ENCODE measurements around the gene NABP1.

Gene NABP1

DNA sequence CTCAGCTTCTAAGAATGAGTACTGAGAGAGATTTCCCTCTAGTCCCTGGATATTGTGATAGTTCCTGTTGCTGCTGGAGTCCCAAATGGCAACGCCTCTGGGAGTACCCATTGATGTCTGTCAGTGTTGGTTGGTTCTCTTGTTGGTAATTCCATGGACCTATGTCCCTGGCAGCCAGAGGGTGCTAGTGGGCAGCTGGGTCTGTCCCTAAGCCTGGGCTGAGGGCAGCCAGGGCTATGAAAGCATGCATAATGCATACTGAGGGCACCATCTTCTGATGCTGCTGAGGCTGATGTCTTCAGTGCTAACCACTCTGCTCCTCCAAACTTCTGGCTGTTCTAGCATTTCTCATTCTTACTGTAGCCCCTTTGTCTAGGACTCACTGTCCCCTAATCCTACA, 35.9 kb downstream of the NABP1 start:
- DNase-seq: no peak

DNA sequence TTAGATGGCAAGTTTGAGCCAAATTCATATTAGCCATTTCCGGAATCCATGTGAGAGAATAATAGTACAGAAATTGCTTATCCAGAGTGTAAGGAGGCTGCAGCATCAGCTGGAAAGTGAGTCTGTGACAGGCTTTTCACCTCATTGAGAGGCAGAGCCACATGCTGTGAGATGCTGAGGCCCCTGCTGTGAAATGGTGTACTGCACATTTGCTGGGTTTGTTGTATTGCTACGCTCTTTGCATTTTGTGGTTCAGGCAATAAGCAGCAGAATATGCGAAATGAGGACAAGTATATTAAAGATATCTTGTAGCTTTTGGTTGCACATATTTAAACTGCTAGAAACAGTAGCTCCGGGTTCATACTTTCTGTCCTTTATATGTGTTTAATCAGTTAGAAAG, 37.0 kb downstream of the NABP1 start:
- peak in 1 of 2 experiments; percentile 14 for DNase-seq

- DNase-seq: no peak
Measured at GRCh38 chr2:191715471-191715870, 37.5 kb downstream of the NABP1 start.

DNA sequence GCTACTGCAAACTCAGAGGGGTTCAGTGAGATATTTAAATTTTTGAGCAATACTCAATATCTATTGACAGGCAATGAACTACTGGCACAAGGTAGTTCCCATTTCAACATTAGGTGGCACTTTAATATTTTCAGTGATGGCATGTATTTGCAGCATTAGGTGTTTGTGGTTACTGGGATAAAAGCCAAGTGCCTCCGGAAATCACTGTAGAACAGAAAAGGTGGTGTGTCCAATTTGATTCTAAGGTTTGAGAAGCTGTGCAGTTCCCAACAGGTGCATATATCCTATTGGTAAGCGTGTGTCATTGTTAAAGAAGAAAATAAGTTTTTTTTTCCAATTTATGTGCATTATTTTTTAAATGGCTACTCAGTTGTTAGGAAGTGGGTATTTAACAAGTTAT, 41.3 kb downstream of the NABP1 start:
- DNase-seq: no peak

DNA sequence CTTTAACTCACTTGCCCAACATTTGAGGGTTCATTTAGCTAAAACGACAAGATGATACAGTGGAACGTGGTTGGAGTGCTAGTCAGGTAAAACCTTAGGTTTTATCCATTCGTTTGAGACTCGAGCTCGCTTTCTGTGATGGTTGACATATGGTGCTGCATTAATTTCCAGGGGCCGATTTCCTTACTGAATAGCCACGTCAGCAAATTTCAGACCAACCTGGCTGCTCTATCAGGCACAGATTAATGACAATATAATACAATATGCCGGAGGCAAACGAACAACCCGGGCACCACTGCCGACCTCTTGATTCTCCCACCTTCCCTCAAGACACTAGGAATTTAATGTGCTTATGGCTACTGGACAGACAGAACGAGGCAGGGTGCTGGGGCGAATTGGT, 42.0 kb downstream of the NABP1 start:
- DNase-seq: no peak

- no peak for DNase-seq
Measured at GRCh38 chr2:191721331-191721730, 43.4 kb downstream of the NABP1 start.

DNA sequence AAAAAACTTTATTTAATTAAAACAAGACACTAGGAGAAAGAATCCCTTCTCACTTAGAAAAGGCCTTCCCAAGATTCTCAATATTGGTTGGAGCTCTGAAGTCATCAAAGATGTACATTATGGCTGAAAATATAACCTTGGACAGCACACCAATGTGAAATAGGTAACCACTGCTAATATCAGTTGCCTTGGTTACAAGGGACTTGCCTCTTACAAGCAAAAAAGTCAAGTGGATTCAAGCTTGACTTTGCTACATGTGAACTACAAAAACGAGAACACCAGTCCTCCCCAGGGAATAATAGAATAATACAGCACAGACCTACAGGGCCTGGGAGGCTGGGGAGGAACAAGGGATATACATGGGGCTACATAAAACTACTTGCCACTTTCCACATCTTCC, 46.1 kb downstream of the NABP1 start:
- no peak for DNase-seq

DNA sequence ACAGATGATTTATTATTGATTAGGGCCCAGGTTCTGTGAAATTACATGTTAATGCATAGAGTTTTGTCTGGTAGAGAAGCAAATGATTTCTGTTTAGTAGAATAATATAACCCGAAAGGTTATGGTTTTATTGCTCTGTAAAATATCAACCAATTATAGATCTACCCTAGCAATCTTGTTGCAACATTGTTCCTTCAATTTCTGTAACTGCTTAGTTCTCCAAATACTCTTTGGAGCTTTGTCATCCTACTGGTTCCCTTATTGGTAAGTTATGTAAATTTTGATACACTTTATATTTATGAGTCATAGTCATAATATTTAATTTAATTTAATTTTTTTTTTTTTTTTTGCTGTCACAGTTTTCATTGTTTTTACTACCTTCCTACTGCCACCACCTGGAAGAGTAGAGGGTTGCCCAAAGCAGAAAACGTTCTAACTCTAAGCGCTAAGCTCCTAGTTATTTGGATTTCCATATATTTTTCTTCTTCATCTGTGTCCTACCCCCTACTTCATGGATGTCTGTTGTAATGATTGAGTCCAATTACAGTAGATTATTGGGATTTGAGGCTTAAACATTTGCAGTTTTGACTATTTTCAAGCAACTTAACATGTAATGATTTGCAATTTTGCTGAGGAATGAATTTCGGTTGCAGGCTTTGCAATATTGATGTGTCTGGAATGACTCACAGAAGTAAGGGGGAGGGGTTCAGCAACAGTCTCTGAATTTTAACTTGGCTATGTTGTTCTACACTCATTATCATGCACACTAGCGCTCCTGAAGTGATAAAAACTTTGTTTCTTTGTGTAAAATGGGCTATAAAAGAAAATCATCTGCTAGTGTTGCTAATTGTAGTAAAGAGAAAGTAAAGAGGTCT, 51.1 kb downstream of the NABP1 start:
- no peak for DNase-seq

- no peak for DNase-seq
Measured at GRCh38 chr2:191730263-191730662, 52.3 kb downstream of the NABP1 start.
